IMR-90 (cell line): ENCODE measurements around the gene HS6ST3.

Experiments
- BHLHE40 ChIP-seq: fragments of 150-350 bp; IDR thresholded peaks from 2 replicates; pipeline ENCODE4 v1.6.1; 2016; ENCODE audit warnings: mild to moderate bottlenecking, low read depth, low read length
- CTCF ChIP-seq: conservative IDR thresholded peaks from 2 replicates; pipeline ENCODE4 v1.5.1; 2012; ENCODE audit warnings: mild to moderate bottlenecking, low read depth, low read length, improper control_type of control experiment
- NFE2L2 ChIP-seq: fragments of 150-350 bp; IDR thresholded peaks from 2 replicates; pipeline ENCODE4 v1.6.1; 2016; ENCODE audit warnings: low read depth, mild to moderate bottlenecking, low read length
- POLR2A ChIP-seq: IDR thresholded peaks from 2 replicates; pipeline ENCODE4 v1.6.1; 2012; ENCODE audit warnings: mild to moderate bottlenecking, low read depth, low read length
- RAD21 ChIP-seq: IDR thresholded peaks from 2 replicates; pipeline ENCODE4 v1.6.1; 2012; ENCODE audit warnings: low read length, improper control_type of control experiment
- RFX5 ChIP-seq: IDR thresholded peaks from 2 replicates; pipeline ENCODE4 v1.8.0; 2012; ENCODE audit warnings: low read depth, mild to moderate bottlenecking, low read length, moderate library complexity

GRCh38 chr13:96346921-96347320, 257.0 kb downstream of the HS6ST3 start:
- TF ChIP-seq POLR2A, result no peak
- TF ChIP-seq CTCF, result no peak
- no peak for TF ChIP-seq NFE2L2
- TF ChIP-seq RFX5, result no peak
- TF ChIP-seq RAD21, result no peak
- TF ChIP-seq BHLHE40, result no peak
